HL-60/S4 treated with retinoic acid at 250 ng/mL for 4 days and 3 days (cell line): Measurements from ENCODE around the gene LEF1.

ENCODE experiments used
- in situ Hi-C: fragments of 300-500 bp; cut with MboI; formaldehyde crosslinking; loops from 2 replicates; pipeline ENCODE4 v1.7.0; 2022; ENCODE audit warnings: low sequenced_read_pairs

LEF1 gene

GRCh38 chr4:108149588-108150380 is 18.9 kb downstream of the LEF1 start:
- in situ Hi-C loops = no loop called here

GRCh38 chr4:108148316-108148715 is 20.4 kb downstream of the LEF1 start:
- in situ Hi-C loops = no loop called here

- in situ Hi-C loops = no loop called here
Measured at GRCh38 chr4:108146819-108147218, 21.9 kb downstream of the LEF1 start.

GRCh38 chr4:108146336-108146735 is 22.4 kb downstream of the LEF1 start:
- in situ Hi-C loops = no loop called here

- in situ Hi-C loops = no loop called here
Measured at GRCh38 chr4:108144451-108144850, 24.3 kb downstream of the LEF1 start.

GRCh38 chr4:108143515-108143914 is 25.2 kb downstream of the LEF1 start:
- in situ Hi-C loops = no loop called here

- in situ Hi-C loops = no loop called here
Measured at GRCh38 chr4:108142870-108143269, 25.9 kb downstream of the LEF1 start.

- in situ Hi-C loops = no loop called here
Measured at GRCh38 chr4:108141213-108141950, 27.4 kb downstream of the LEF1 start.

GRCh38 chr4:108140328-108140727 is 28.4 kb downstream of the LEF1 start:
- in situ Hi-C loops = no loop called here

- in situ Hi-C loops = no loop called here
Measured at GRCh38 chr4:108139089-108139488, 29.6 kb downstream of the LEF1 start.

GRCh38 chr4:108135549-108136209 is 33.1 kb downstream of the LEF1 start:
- in situ Hi-C loops = no loop called here

GRCh38 chr4:108130955-108131354 is 37.8 kb downstream of the LEF1 start:
- in situ Hi-C loops = no loop called here

- in situ Hi-C loops = no loop called here
Measured at GRCh38 chr4:108129196-108129595, 39.5 kb downstream of the LEF1 start.

- in situ Hi-C loops = no loop called here
Measured at GRCh38 chr4:108126806-108127205, 41.9 kb downstream of the LEF1 start.

- in situ Hi-C loops = no loop called here
Measured at GRCh38 chr4:108120789-108121188, 47.9 kb downstream of the LEF1 start.

- in situ Hi-C loops = no loop called here
Measured at GRCh38 chr4:108119199-108119800, 49.4 kb downstream of the LEF1 start.

- in situ Hi-C loops = no loop called here
Measured at GRCh38 chr4:108118505-108118904, 50.2 kb downstream of the LEF1 start.

GRCh38 chr4:108117418-108118182 is 51.1 kb downstream of the LEF1 start:
- in situ Hi-C loops = no loop called here

GRCh38 chr4:108116423-108117168 is 52.1 kb downstream of the LEF1 start:
- in situ Hi-C loops = no loop called here

- in situ Hi-C loops = no loop called here
Measured at GRCh38 chr4:108115168-108115526, 53.6 kb downstream of the LEF1 start.
